Adrenal gland (tissue), 12 donors: ENCODE results near the gene TAX1BP1. TPM values are rescaled to one million over a fixed set of nuclear protein-coding genes. Genes with fewer than 3 reads are reported as not detected.

Experiments used
- DNase-seq, 7 donors: peaks; one replicate each; pipeline ENCODE4 v3.0.0-alpha.2; 2019 to 2020
- H3K27ac ChIP-seq, 5 donors: fragments of 200-600 bp; sonication (generic) in 4 of 5; 1 replicate in 3 of 5; 2 replicates in 2 of 5; pipeline versions ENCODE4 v1.5.1 to v1.8.0; 2016 to 2020; ENCODE audit warnings: mild to moderate bottlenecking in 1 of 5
- H3K27me3 ChIP-seq: fragments of 200-600 bp; 2 replicates; pipeline ENCODE4 v1.8.0; 2021
- H3K36me3 ChIP-seq, 2 donors: fragments of 200-600 bp; replicated peaks in 1 of 2; 1 replicate in 1 of 2; 2 replicates in 1 of 2; pipeline versions ENCODE4 v1.5.1 to v1.8.0; 2018 to 2022
- H3K4me1 ChIP-seq, 2 donors: fragments of 200-600 bp; replicated peaks in 1 of 2; 1 replicate in 1 of 2; 2 replicates in 1 of 2; pipeline versions ENCODE4 v1.5.1 to v1.8.0; 2018 to 2021
- H3K4me3 ChIP-seq, 4 donors: fragments of 200-600 bp; sonication (generic) in 3 of 4; one replicate each; pipeline ENCODE4 v1.5.1; 2016 to 2018
- H3K9me3 ChIP-seq, 3 donors: fragments of 200-600 bp; sonication (generic) in 1 of 3; replicated peaks in 1 of 3; 1 replicate in 2 of 3; 2 replicates in 1 of 3; pipeline versions ENCODE4 v1.5.1 to v1.8.0; 2016 to 2021
- CTCF ChIP-seq, 6 experiments: fragments of 450-650 bp in 4 of 6; fragments of 200-600 bp in 2 of 6; sonication (generic) in 1 of 6; IDR thresholded peaks; 1 replicate in 5 of 6; 2 replicates in 1 of 6; pipeline versions ENCODE4 v1.5.1 to v1.8.0; 2016 to 2021; ENCODE audit warnings: antibody characterized with exemption in 6 of 6, mild to moderate bottlenecking in 2 of 6, moderate library complexity in 1 of 6
- POLR2A ChIP-seq, 2 donors: fragments of 450-650 bp; IDR thresholded peaks; one replicate each; pipeline ENCODE4 v1.6.1; 2017; ENCODE audit warnings: antibody characterized with exemption in 2 of 2, mild to moderate bottlenecking in 2 of 2, moderate library complexity in 1 of 2
- WGBS, 4 donors: extraction: QIAGEN DNeasy Blood & Tissue Kit in 2 of 4; methylation state at CpG; one replicate each; pipeline versions ENCODE4 v1.1.5 to v1.1.7; 2013 to 2017; 5-methylcytosine and 5-hydroxymethylcytosine counted together
- intact Hi-C, 2 donors: fragments of 100-400 bp; cut with DNase I; formaldehyde crosslinking; loops; one replicate each; pipeline versions ENCODE4 v1.14.1 to v1.15.0; 2022 to 2023
- polyA plus RNA-seq, 3 donors: library from polyadenylated mRNA; stranded (reverse); fragments of 200-250 nt in 2 of 3; fragments of 350-450 nt in 1 of 3; fragmentation: Illumina TruSeq in 1 of 3; extraction: RNeasy Lipid Tissue Mini Kit (QIAGEN cat#74804) in 1 of 3; gene quantifications; one replicate each; pipeline ENCODE4 v1.2.3, GENCODE V29; 2013 to 2014
- total RNA-seq, 9 donors: library from RNA; depleted of rRNA in 4 of 9; stranded (reverse); fragments of >200 nt in 4 of 9; fragments of 120-200 nt in 1 of 9; fragmentation: NEBNext Ultra II Directional in 1 of 9; extraction: Animal tissue kit (Norgen Biotek cat#: 25700) in 1 of 9; gene quantifications; one replicate each; pipeline versions ENCODE4 v1.1.0 to v1.2.4, GENCODE V29; 2013 to 2023
- donor health status: healthy with polysubstance abuse.
- donor health status: Bipolar disorder and iron deficiency.
- donor health status: DM: yes; HTN: yes; CAD: no.
- donor health status: DM: no; HTN: no; CAD: no.
- donor health status: DM: no; HTN: no; CAD: no.
- donor health status: DM: yes; HTN: yes; CAD: no.

The TAX1BP1 gene
- total and polyA plus RNA-seq, 12 donors = 66.5 to 274 (median 173) TPM

GRCh38 chr7:27727058-27727457 is 12.9 kb upstream of the TAX1BP1 start:
- Histone ChIP-seq H3K36me3 (no peaks in the 10 kb centered on the region), H3K9me3 (no peaks in the 10 kb centered on the region), H3K4me3 (no peak overlapping the region), H3K4me1 (no peaks in the 10 kb centered on the region), H3K27me3 (no peaks in the 10 kb centered on the region), H3K27ac (no peak overlapping the region)
- no peak for DNase-seq
- no peak for TF ChIP-seq POLR2A (IDR thresholded peaks at IDR 0.05)
- TF ChIP-seq CTCF (IDR thresholded peaks at IDR 0.05) = no peak
- intact Hi-C loops = no loop called here
- 56 to 81% (median 75%) methylated on average over 6 of the region's 6 CpGs for WGBS, 4 donors

- no peaks in the 10 kb centered on the region for H3K27me3 ChIP-seq
- no peaks in the 10 kb centered on the region for H3K9me3 ChIP-seq
- no peaks in the 10 kb centered on the region for H3K36me3 ChIP-seq
- TF ChIP-seq POLR2A (IDR thresholded peaks at IDR 0.05) = no peak
- TF ChIP-seq CTCF (IDR thresholded peaks at IDR 0.05) = no peak
- H3K4me1 ChIP-seq = no peaks in the 10 kb centered on the region
- no peak overlapping the region for H3K27ac ChIP-seq
- DNase-seq = no peak
- intact Hi-C loops = no loop called here
- WGBS, 4 donors = 68 to 80% (median 70%) methylated on average over 6 of the region's 6 CpGs
- H3K4me3 ChIP-seq = no peak overlapping the region
Observed at GRCh38 chr7:27730112-27730511, 9.8 kb upstream of the TAX1BP1 start.

GRCh38 chr7:27734583-27734982 is 5.4 kb upstream of the TAX1BP1 start:
- intact Hi-C loops = no loop called here
- Histone ChIP-seq H3K9me3 (no peaks in the 10 kb centered on the region), H3K4me1 (peaks cover 0 to 8% of the 10 kb centered on the region in 2 donors), H3K27me3 (no peaks in the 10 kb centered on the region), H3K36me3 (no peaks in the 10 kb centered on the region), H3K27ac (no peak overlapping the region), H3K4me3 (no peak overlapping the region)
- TF ChIP-seq POLR2A (IDR thresholded peaks at IDR 0.05) (no peak), CTCF (IDR thresholded peaks at IDR 0.05) (no peak)
- 68 to 92% (median 87%) methylated on average over 2 of the region's 2 CpGs for WGBS, 4 donors
- no peak for DNase-seq

GRCh38 chr7:27735165-27735564 is 4.8 kb upstream of the TAX1BP1 start:
- DNase-seq = no peak
- WGBS, 4 donors = 84 to 98% (median 89%) methylated on average over 1 of the region's 1 CpG
- Histone ChIP-seq H3K27ac (no peak overlapping the region), H3K27me3 (no peaks in the 10 kb centered on the region), H3K4me1 (peaks cover 0 to 8% of the 10 kb centered on the region in 2 donors), H3K9me3 (no peaks in the 10 kb centered on the region), H3K4me3 (no peak overlapping the region), H3K36me3 (no peaks in the 10 kb centered on the region)
- no peak for TF ChIP-seq POLR2A (IDR thresholded peaks at IDR 0.05)
- TF ChIP-seq CTCF (IDR thresholded peaks at IDR 0.05) = no peak
- intact Hi-C loops = no loop called here
